MCF 10A (cell line): ENCODE measurements around the gene NTF3. TPM values are rescaled to one million over a fixed set of nuclear protein-coding genes. Genes with fewer than 3 reads are reported as not detected.

Experiments
- BruUV-seq: library from RNA; stranded (reverse); fragments of 400-500 nt; replicated peaks from 2 replicates; lab custom pipeline; 2021; lab: Mats Ljungman, UMichigan
- CTCF ChIA-PET: fragments of 300-600 bp; sonication (Branson Sonifier 250); formaldehyde crosslinking; extraction: SDS; loops from one replicate; lab custom pipeline; 2021; ENCODE audit warnings: antibody characterized with exemption, inconsistent platforms; lab: Yijun Ruan, JAX
- POLR2A ChIA-PET: fragments of 300-600, 350-650 bp; sonication (Branson Sonifier 250); formaldehyde crosslinking; extraction: SDS; loops from one replicate; lab custom pipeline; 2020; ENCODE audit warnings: antibody characterized with exemption, inconsistent platforms; lab: Yijun Ruan, JAX
- DNase-seq: peaks from one replicate; pipeline ENCODE4 v3.0.0-alpha.2; 2018; ENCODE audit not compliant: unreplicated experiment
- H3K27ac Mint-ChIP-seq: one replicate; pipeline ENCODE4 v1.8.0; 2022; ENCODE audit warnings: mild to moderate bottlenecking, low read depth, mixed read lengths; ENCODE audit not compliant: unreplicated experiment
- H3K27me3 Mint-ChIP-seq: one replicate; pipeline ENCODE4 v1.8.0; 2022; ENCODE audit warnings: mixed read lengths; ENCODE audit not compliant: insufficient read depth, unreplicated experiment
- H3K36me3 Mint-ChIP-seq: one replicate; pipeline ENCODE4 v1.8.0; 2022; ENCODE audit warnings: mild to moderate bottlenecking, moderate library complexity, mixed read lengths; ENCODE audit not compliant: insufficient read depth, unreplicated experiment
- H3K4me1 Mint-ChIP-seq: one replicate; pipeline ENCODE4 v1.8.0; 2022; ENCODE audit warnings: mixed read lengths; ENCODE audit not compliant: insufficient read depth, unreplicated experiment
- H3K4me3 Mint-ChIP-seq: one replicate; pipeline ENCODE4 v1.8.0; 2022; ENCODE audit warnings: mild to moderate bottlenecking, moderate library complexity, mixed read lengths; ENCODE audit not compliant: unreplicated experiment
- H3K9me3 Mint-ChIP-seq: one replicate; pipeline ENCODE4 v1.8.0; 2022; ENCODE audit warnings: mixed read lengths; ENCODE audit not compliant: unreplicated experiment
- intact Hi-C: fragments of 100-400 bp; cut with micrococcal nuclease; formaldehyde crosslinking; loops from 2 replicates; pipeline ENCODE4 v1.14.1; 2022
- total RNA-seq: library from RNA; stranded (reverse); gene quantifications from 2 replicates; pipeline ENCODE4 v1.2.3, GENCODE V29; 2022
- TF ChIP-seq, protein P1 (sequence below): fragments of 200-600 bp; IDR thresholded peaks from one replicate; pipeline ENCODE4 v1.8.0; 2022; ENCODE audit warnings: antibody characterized with exemption, mild to moderate bottlenecking; ENCODE audit not compliant: unreplicated experiment

The NTF3 gene
- total RNA-seq, 1 experiment from 2014 or later, result not detected

DNA sequence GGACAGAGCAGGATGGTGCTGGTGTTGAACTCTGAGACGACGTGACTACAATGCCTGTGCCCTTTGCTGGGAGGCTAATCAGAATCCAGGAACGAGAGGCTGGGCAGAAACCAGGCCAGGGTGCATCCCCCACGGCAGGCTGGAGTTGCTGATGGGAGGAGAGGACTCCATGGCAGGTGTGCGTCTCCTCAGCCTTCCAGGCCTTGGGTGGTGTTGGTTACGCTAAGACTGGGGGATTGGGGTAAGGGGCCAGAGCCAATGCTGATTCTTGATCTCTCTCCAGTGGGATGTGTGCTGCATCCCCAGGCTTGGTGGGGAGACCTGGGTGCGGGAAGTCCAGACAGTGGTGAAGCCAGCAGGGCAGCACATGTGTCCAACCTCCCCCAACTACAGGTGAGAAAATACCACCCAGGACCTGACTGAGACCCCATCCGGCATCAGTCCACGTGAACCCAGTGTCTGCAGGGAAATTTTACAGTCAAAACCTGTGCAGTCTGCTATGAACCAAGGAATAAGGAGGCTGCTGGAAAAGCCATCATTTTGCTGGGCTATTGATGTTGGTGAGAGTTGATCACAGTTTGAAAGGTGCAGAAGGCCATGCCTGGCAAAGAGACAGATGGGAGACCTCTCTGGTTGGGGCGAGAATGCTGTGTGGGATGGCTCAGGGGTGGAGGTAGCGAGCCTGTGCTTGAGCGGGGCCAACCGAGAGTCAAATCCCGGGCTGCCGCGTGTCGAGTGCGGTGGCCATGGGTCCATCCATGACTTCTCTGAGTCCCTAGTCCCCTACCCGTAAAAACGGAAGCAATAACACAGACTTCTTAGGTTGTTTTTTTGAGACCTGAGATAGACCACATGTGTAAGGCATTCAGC, 89.8 kb downstream of the NTF3 start:
- CTCF ChIA-PET, result interaction anchor here (1.0 kb wide), 1 partner anchor 11 kb away, joined by 4 read pairs; no protein-coding TSS in a partner anchor
- H3K36me3 Mint-ChIP-seq, result peaks cover 12% of the 10 kb centered on the region
- TF ChIP-seq, protein P1, sequence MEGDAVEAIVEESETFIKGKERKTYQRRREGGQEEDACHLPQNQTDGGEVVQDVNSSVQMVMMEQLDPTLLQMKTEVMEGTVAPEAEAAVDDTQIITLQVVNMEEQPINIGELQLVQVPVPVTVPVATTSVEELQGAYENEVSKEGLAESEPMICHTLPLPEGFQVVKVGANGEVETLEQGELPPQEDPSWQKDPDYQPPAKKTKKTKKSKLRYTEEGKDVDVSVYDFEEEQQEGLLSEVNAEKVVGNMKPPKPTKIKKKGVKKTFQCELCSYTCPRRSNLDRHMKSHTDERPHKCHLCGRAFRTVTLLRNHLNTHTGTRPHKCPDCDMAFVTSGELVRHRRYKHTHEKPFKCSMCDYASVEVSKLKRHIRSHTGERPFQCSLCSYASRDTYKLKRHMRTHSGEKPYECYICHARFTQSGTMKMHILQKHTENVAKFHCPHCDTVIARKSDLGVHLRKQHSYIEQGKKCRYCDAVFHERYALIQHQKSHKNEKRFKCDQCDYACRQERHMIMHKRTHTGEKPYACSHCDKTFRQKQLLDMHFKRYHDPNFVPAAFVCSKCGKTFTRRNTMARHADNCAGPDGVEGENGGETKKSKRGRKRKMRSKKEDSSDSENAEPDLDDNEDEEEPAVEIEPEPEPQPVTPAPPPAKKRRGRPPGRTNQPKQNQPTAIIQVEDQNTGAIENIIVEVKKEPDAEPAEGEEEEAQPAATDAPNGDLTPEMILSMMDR, result no peak
- intact Hi-C loops, result no loop called here
- POLR2A ChIA-PET, result no interaction called here
- no peaks in the 10 kb centered on the region for H3K4me1 Mint-ChIP-seq
- BruUV-seq, result no TSS peak
- H3K4me3 Mint-ChIP-seq, result no peak overlapping the region
- no peak overlapping the region for H3K27ac Mint-ChIP-seq
- no peaks in the 10 kb centered on the region for H3K27me3 Mint-ChIP-seq
- peaks cover 25% of the 10 kb centered on the region for H3K9me3 Mint-ChIP-seq
- DNase-seq, result no peak

DNA sequence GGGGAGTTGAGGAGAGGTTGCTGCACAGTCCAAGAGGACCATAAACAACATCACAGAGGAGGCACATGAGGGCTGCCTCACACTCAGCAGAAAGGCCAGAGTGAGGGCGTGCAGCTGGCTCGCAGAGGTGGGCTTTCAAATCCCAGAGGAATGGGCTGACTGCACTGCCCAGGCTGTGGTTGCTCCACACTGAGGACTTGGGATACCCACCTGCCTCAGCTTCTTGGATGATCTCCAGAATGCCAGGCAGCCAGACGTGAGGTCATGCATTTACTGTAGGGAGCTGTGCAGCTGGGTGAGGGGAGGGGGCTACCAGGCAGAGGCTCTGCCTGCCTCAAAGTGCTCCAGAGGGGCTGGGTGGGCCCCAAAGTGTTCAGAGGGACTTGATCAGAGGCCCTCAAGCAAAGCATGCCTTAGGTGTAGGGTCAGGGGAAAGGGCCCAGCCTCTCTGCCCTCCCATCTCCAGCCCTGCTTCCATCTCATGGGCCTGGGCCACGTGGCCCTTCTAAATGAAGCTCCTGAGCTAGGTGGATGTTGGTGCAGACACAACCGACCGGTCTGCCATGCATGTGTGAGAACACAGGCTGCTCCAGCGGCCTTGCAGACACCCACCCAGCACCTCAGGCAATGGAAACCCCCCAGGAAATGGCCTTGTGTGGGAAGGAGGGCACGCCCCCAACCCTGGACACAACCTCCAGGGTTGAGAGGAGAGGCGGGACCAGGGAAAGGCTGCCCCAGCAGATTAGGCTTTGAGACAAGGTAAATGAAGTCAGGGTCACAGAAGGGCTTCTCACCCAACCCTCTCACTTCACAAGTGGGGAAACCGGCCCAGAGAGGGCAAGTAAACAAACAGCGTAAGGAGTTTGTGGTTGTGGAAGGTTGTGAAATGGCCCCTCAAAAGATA, 90.8 kb downstream of the NTF3 start:
- TF ChIP-seq, protein P1, result no peak
- DNase-seq, result no peak
- Mint-ChIP-seq H3K4me3 (no peak overlapping the region), H3K27ac (no peak overlapping the region), H3K4me1 (no peaks in the 10 kb centered on the region), H3K27me3 (no peaks in the 10 kb centered on the region), H3K36me3 (peaks cover 12% of the 10 kb centered on the region), H3K9me3 (peaks cover 25% of the 10 kb centered on the region)
- ChIA-PET CTCF (no interaction called here), POLR2A (no interaction called here)
- intact Hi-C loops, result no loop called here
- no TSS peak for BruUV-seq

DNA sequence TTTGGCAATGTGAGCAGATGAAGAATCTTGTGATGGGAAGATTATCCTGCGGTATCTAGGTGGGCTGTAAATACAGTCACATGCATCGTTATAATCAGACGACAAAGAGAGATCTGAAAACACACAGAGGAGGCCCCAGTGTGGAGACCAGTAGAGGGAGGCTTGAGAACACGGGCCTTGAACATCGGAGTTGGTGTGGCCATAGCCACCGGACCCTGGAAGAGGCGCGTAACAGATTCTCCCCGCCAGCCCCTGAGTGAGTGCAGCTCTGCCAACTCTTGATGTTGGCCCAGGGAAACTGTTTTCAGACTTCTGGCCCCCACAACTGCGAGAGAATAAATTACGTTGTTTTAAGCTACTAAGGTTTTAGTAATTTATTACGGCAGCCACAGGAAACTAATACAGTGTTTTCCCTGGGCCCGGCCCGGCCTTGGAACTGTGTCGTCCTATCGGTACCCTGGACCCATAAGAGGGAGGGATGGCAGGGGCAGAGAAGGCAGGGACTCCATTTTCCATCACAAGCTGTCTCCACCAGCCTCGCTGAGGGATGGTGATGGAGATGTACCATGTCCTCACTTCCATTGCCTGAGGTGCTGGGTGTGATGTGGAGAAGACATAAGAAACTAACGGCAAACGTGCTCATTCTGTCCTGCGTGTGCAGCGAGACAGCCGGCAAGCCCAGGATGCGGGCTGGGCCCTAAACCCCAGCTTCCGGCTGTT, 91.6 kb downstream of the NTF3 start:
- BruUV-seq, result no TSS peak

More for the DNA sequence above, 91.6 kb downstream of the NTF3 start:
- ChIA-PET CTCF (interaction anchor here (0.6 kb wide), 1 partner anchor 78 kb away, joined by 4 read pairs; no protein-coding TSS in a partner anchor), POLR2A (no interaction called here)
- TF ChIP-seq, protein P1, result no peak
- DNase-seq, result no peak
- peaks cover 23% of the 10 kb centered on the region for H3K9me3 Mint-ChIP-seq
- no peaks in the 10 kb centered on the region for H3K27me3 Mint-ChIP-seq
- peaks cover 10% of the 10 kb centered on the region for H3K36me3 Mint-ChIP-seq
- H3K4me3 Mint-ChIP-seq, result no peak overlapping the region
- H3K4me1 Mint-ChIP-seq, result no peaks in the 10 kb centered on the region
- H3K27ac Mint-ChIP-seq, result no peak overlapping the region
- intact Hi-C loops, result no loop called here
